ENCODE results near the gene GGN. TPM values are rescaled to one million over a fixed set of nuclear protein-coding genes. Genes with fewer than 3 reads are reported as not detected.

The GGN gene
- total and polyA plus RNA-seq, 2 of the 13 experiments (the other 11 are each of a cell fraction or from before 2014, with no cell fraction given) = not detected

GRCh38 chr19:38362076-38362945 is 25.5 kb downstream of the GGN start (continued):
- TF ChIP-seq HMGXB4 (CRISPR knock-in tag; IDR thresholded peaks at IDR 0.05; ENCODE audit: borderline replicate concordance in 1 of 2, low read depth in 1 of 2) (0 out of 4 replicates have a peak, but pooled peaks of 1 of the 2 experiments have one; percentile 36), TARDBP (CRISPR knock-in tag; IDR thresholded peaks at IDR 0.05) (0 out of 2 replicates have a peak, but pooled peaks have one; percentile 24), ZNF687 (CRISPR knock-in tag; IDR thresholded peaks at IDR 0.05) (peak; percentile 50), ZBTB7B (CRISPR knock-in tag; IDR thresholded peaks at IDR 0.05) (0 out of 2 replicates have a peak, but pooled peaks have one; percentile 31), ZNF10 (CRISPR knock-in tag; IDR thresholded peaks at IDR 0.05; ENCODE audit: borderline replicate concordance, low read depth) (no peak), ZNF274 (CRISPR knock-in tag; IDR thresholded peaks at IDR 0.05) (peak; percentile 60; the same call in 1 of the 2 replicates), BCL6 (CRISPR knock-in tag; IDR thresholded peaks at IDR 0.05) (peak; percentile 24; the same call in 1 of the 2 replicates), ZNF883 (CRISPR knock-in tag; IDR thresholded peaks at IDR 0.05; ENCODE audit: not compliant biosample characterization) (peak; percentile 56), ZNF260 (CRISPR knock-in tag; IDR thresholded peaks at IDR 0.05; ENCODE audit: borderline replicate concordance, low read depth) (no peak), PRMT3 (CRISPR knock-in tag; IDR thresholded peaks at IDR 0.05; ENCODE audit: borderline replicate concordance, low read depth) (no peak), ZBTB2 (CRISPR knock-in tag; IDR thresholded peaks at IDR 0.05; ENCODE audit: low read depth) (no peak), ZNF772 (CRISPR knock-in tag; IDR thresholded peaks at IDR 0.05) (0 out of 2 replicates have a peak, but pooled peaks have one; percentile 28), SPEN (CRISPR knock-in tag; IDR thresholded peaks at IDR 0.05; ENCODE audit: low read depth) (no peak), ZBTB43 (CRISPR knock-in tag; conservative IDR thresholded peaks at IDR 0.05) (no peak), ZBTB37 (CRISPR knock-in tag; IDR thresholded peaks at IDR 0.05) (no peak)
